ENCODE results near the gene EYA2. TPM values are rescaled to one million over a fixed set of nuclear protein-coding genes. Genes with fewer than 3 reads are reported as not detected.

EYA2 gene
- polyA plus RNA-seq, 3 donors = 0.04 to 0.16 TPM; not detected in 1

DNA sequence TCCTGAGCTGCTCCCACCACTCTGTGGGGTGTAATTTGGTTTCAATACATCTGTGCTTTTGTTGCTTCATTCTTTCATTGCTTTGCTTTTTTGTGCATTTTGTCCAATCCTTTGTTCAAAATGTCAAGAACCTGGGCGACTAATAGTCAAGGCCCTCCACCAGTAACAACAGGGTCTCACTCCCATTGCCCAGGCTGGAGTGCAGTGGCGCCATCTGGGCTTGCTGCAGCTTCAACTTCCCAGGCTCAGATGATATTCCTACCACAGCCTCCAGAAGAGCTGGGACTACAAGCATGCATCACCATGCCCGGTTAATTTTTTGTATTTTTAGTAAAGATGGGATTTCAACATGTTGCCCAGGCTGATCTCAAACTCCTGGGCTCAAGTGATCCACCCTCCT is 169.2 kb downstream of the EYA2 start:
- no peaks in the 10 kb centered on the region for H3K79me2 ChIP-seq (ENCODE audit: insufficient read depth, low read length)
- TF ChIP-seq, protein P1, sequence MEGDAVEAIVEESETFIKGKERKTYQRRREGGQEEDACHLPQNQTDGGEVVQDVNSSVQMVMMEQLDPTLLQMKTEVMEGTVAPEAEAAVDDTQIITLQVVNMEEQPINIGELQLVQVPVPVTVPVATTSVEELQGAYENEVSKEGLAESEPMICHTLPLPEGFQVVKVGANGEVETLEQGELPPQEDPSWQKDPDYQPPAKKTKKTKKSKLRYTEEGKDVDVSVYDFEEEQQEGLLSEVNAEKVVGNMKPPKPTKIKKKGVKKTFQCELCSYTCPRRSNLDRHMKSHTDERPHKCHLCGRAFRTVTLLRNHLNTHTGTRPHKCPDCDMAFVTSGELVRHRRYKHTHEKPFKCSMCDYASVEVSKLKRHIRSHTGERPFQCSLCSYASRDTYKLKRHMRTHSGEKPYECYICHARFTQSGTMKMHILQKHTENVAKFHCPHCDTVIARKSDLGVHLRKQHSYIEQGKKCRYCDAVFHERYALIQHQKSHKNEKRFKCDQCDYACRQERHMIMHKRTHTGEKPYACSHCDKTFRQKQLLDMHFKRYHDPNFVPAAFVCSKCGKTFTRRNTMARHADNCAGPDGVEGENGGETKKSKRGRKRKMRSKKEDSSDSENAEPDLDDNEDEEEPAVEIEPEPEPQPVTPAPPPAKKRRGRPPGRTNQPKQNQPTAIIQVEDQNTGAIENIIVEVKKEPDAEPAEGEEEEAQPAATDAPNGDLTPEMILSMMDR (IDR thresholded peaks at IDR 0.05) = no peak
- no peak overlapping the region for H3K4me2 ChIP-seq (replicated peaks; ENCODE audit: extremely low read depth, low read length, poor library complexity, severe bottlenecking)
- H3K36me3 ChIP-seq (replicated peaks in 1 of 2; ENCODE audit: control insufficient read depth in 1 of 2, insufficient read depth in 2 of 2, low read length in 2 of 2) = no peaks in the 10 kb centered on the region
- H3K27me3 Mint-ChIP-seq (ENCODE audit: low read depth in 3 of 3) = peaks cover 5 to 10% (median 6%) of the 10 kb centered on the region in 3 donors
- H3K9ac ChIP-seq (ENCODE audit: insufficient read depth, low read length, poor library complexity, severe bottlenecking) = no peak overlapping the region
- DNase-seq = no peak
- H3K4me1 Mint-ChIP-seq = no peaks in the 10 kb centered on the region
- H3K27me3 ChIP-seq (ENCODE audit: control insufficient read depth in 2 of 2, insufficient read depth in 2 of 2, low read length in 2 of 2) = no peaks in the 10 kb centered on the region
- WGBS (ENCODE audit: insufficient coverage) = 67% methylated on average over 1 of the region's 3 CpGs
- no peaks in the 10 kb centered on the region for H3K36me3 Mint-ChIP-seq
- H2AFZ ChIP-seq (ENCODE audit: insufficient read depth, low read depth, low read length, poor library complexity, severe bottlenecking) = no peak overlapping the region
- intact Hi-C loops (cut with micrococcal nuclease) = no loop called here
- H4K20me1 ChIP-seq (ENCODE audit: insufficient read depth, low read length) = no peaks in the 10 kb centered on the region
- peaks cover 19 to 42% (median 33%) of the 10 kb centered on the region in 7 donors for H3K9me3 Mint-ChIP-seq
- no peaks in the 10 kb centered on the region for H3K4me1 ChIP-seq (ENCODE audit: control insufficient read depth in 1 of 2, insufficient read depth in 2 of 2, low read length in 2 of 2)
- H3K27ac Mint-ChIP-seq = no peak overlapping the region
- peaks cover 17 to 25% of the 10 kb centered on the region in 2 donors for H3K9me3 ChIP-seq (replicated peaks in 1 of 2; ENCODE audit: control insufficient read depth in 1 of 2, insufficient read depth in 1 of 2, low read length in 2 of 2)
- H3K4me3 Mint-ChIP-seq = no peak overlapping the region
- no peak overlapping the region for H3K4me3 ChIP-seq (replicated peaks in 1 of 3; ENCODE audit: low read depth in 2 of 3, low read length in 3 of 3)
- no peak overlapping the region for H3K27ac ChIP-seq (ENCODE audit: low read depth in 1 of 2, low read length in 2 of 2)

DNA sequence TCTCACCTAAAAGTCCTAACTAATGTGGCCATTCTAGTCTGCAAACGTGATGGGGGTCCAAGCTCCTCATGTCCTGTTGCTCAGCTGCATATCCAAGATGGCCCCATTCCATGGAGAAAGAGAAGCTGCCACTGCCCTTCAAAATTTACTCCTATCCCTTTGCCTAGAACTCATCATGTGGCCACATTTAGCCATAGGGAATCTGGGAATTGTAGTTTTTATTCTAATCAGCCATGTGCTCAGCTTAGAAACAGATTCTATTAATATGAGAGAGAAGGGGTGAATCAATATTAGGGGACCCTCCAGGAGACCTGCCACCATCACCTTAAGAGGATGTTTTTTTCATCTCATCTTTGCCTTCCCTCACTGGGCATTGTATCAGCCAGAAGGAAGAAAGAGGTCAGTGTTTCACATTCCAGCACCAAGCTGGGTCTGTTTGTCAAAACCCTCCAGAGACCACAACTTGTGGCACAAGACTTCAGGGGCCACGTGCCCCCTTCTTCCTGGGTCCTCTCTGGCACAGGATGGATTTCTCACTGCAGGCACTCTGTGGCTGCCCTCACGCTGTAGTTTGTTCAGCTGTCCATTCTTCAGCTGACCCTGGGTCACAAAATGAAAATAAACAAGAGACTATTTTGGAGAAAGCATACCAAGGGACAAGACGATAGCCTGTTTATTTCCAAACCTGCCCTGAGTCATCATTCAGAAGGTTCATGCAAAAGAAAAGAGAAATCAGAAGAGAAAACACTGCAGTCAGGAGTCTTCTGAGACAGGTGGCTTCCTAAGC is 172.0 kb downstream of the EYA2 start:
- Mint-ChIP-seq H3K27me3 (ENCODE audit: low read depth in 3 of 3) (peaks cover 5 to 7% (median 6%) of the 10 kb centered on the region in 3 donors), H3K36me3 (no peaks in the 10 kb centered on the region), H3K27ac (peak overlapping the region in 1 of 7 donors; percentile 31), H3K4me1 (no peaks in the 10 kb centered on the region), H3K4me3 (no peak overlapping the region), H3K9me3 (peaks cover 25 to 45% (median 39%) of the 10 kb centered on the region in 7 donors)
- no peak overlapping the region for H2AFZ ChIP-seq (ENCODE audit: insufficient read depth, low read depth, low read length, poor library complexity, severe bottlenecking)
- no peak for DNase-seq
- no peaks in the 10 kb centered on the region for H3K36me3 ChIP-seq (replicated peaks in 1 of 2; ENCODE audit: control insufficient read depth in 1 of 2, insufficient read depth in 2 of 2, low read length in 2 of 2)
- H3K4me1 ChIP-seq (ENCODE audit: control insufficient read depth in 1 of 2, insufficient read depth in 2 of 2, low read length in 2 of 2) = no peaks in the 10 kb centered on the region
- peaks cover 27 to 33% of the 10 kb centered on the region in 2 donors for H3K9me3 ChIP-seq (replicated peaks in 1 of 2; ENCODE audit: control insufficient read depth in 1 of 2, insufficient read depth in 1 of 2, low read length in 2 of 2)
- WGBS (ENCODE audit: insufficient coverage) = 71% methylated on average over 3 of the region's 4 CpGs
- no peaks in the 10 kb centered on the region for H3K27me3 ChIP-seq (ENCODE audit: control insufficient read depth in 2 of 2, insufficient read depth in 2 of 2, low read length in 2 of 2)
- H3K9ac ChIP-seq (ENCODE audit: insufficient read depth, low read length, poor library complexity, severe bottlenecking) = no peak overlapping the region
- H3K4me2 ChIP-seq (replicated peaks; ENCODE audit: extremely low read depth, low read length, poor library complexity, severe bottlenecking) = no peak overlapping the region
- intact Hi-C loops (cut with micrococcal nuclease) = no loop called here
- H3K27ac ChIP-seq (ENCODE audit: low read depth in 1 of 2, low read length in 2 of 2) = no peak overlapping the region
- H3K79me2 ChIP-seq (ENCODE audit: insufficient read depth, low read length) = no peaks in the 10 kb centered on the region
- H3K4me3 ChIP-seq (replicated peaks in 1 of 3; ENCODE audit: low read depth in 2 of 3, low read length in 3 of 3) = no peak overlapping the region
- H4K20me1 ChIP-seq (ENCODE audit: insufficient read depth, low read length) = no peaks in the 10 kb centered on the region
- TF ChIP-seq, protein P1 (IDR thresholded peaks at IDR 0.05) = no peak

Measured in CD14-positive monocyte (primary cell).